Spleen (tissue), 11 donors: ENCODE results near the gene ARHGEF26. TPM values are rescaled to one million over a fixed set of nuclear protein-coding genes. Genes with fewer than 3 reads are reported as not detected.

Source experiments
- DNase-seq: peaks from one replicate; pipeline ENCODE4 v3.0.0-alpha.2; 2020
- H3K27ac ChIP-seq, 8 donors: fragments of 200-600 bp; sonication (generic) in 7 of 8; 1 replicate in 4 of 8; 2 replicates in 4 of 8; pipeline versions ENCODE4 v1.5.0 to v1.8.0; 2016 to 2021; ENCODE audit warnings: inconsistent platforms in 4 of 8, mild to moderate bottlenecking in 4 of 8, moderate library complexity in 1 of 8
- H3K27me3 ChIP-seq, 7 donors: fragments of 200-600 bp; sonication (generic) in 6 of 7; replicated peaks in 1 of 7; 1 replicate in 4 of 7; 2 replicates in 3 of 7; pipeline versions ENCODE4 v1.5.0 to v1.8.0; 2016 to 2021; ENCODE audit warnings: inconsistent platforms in 3 of 7, mild to moderate bottlenecking in 1 of 7
- H3K36me3 ChIP-seq, 6 donors: fragments of 200-600 bp; sonication (generic) in 5 of 6; 1 replicate in 4 of 6; 2 replicates in 2 of 6; pipeline versions ENCODE4 v1.5.0 to v1.8.0; 2016 to 2021; ENCODE audit warnings: inconsistent platforms in 2 of 6
- H3K4me1 ChIP-seq, 6 donors: fragments of 200-600 bp; sonication (generic) in 5 of 6; 1 replicate in 3 of 6; 2 replicates in 3 of 6; pipeline versions ENCODE4 v1.5.0 to v1.8.0; 2016 to 2021; ENCODE audit warnings: inconsistent platforms in 3 of 6
- H3K4me3 ChIP-seq, 8 donors: fragments of 200-600 bp; sonication (generic) in 7 of 8; 1 replicate in 4 of 8; 2 replicates in 4 of 8; pipeline versions ENCODE4 v1.5.0 to v1.8.0; 2016 to 2021; ENCODE audit warnings: inconsistent platforms in 4 of 8, mild to moderate bottlenecking in 4 of 8, moderate library complexity in 2 of 8
- H3K9me3 ChIP-seq, 8 donors: fragments of 200-600 bp; sonication (generic) in 7 of 8; 1 replicate in 4 of 8; 2 replicates in 4 of 8; pipeline versions ENCODE4 v1.5.0 to v1.8.0; 2016 to 2021; ENCODE audit warnings: inconsistent platforms in 4 of 8
- POLR2A ChIP-seq, 3 donors: fragments of 450-650 bp; IDR thresholded peaks; one replicate each; pipeline ENCODE4 v1.5.1; 2017; ENCODE audit warnings: antibody characterized with exemption in 3 of 3, mild to moderate bottlenecking in 1 of 3
- POLR2AphosphoS5 ChIP-seq, 3 donors: sonication (generic); formaldehyde crosslinking; IDR thresholded peaks; one replicate each; pipeline ENCODE4 v1.5.1; 2017; ENCODE audit warnings: antibody characterized with exemption in 3 of 3
- WGBS, 5 donors: extraction: QIAGEN DNeasy Blood & Tissue Kit in 3 of 5; methylation state at CpG; one replicate each; pipeline versions ENCODE4 v1.1.5 to v1.1.7; 2013 to 2018; 5-methylcytosine and 5-hydroxymethylcytosine counted together
- intact Hi-C: fragments of 100-400 bp; cut with DNase I; formaldehyde crosslinking; loops from one replicate; pipeline ENCODE4 v1.15.0; 2023; ENCODE audit warnings: low total_unique reads
- polyA plus RNA-seq, 3 donors: library from polyadenylated mRNA; stranded (reverse); fragments of 200-250 nt; gene quantifications; one replicate each; pipeline ENCODE4 v1.2.1, GENCODE V29; 2013
- total RNA-seq, 7 donors: library from RNA; depleted of rRNA in 3 of 7; stranded (reverse); fragments of >200 nt in 3 of 7; fragmentation: NEBNext Ultra II Directional in 4 of 7; extraction: Animal tissue kit (Norgen Biotek cat#: 25700) in 4 of 7; gene quantifications; one replicate each; pipeline versions ENCODE4 v1.1.0 to v1.2.1, GENCODE V29; 2016 to 2021
- TF ChIP-seq, protein P1 (sequence below), 11 experiments: fragments of 200-600 bp in 7 of 11; fragments of 450-650 bp in 4 of 11; sonication (generic) in 4 of 11; IDR thresholded peaks in 8 of 11; conservative IDR thresholded peaks in 3 of 11; 1 replicate in 7 of 11; 2 replicates in 4 of 11; pipeline versions ENCODE4 v1.4.0 to v1.8.0; 2016 to 2021; ENCODE audit warnings: antibody characterized with exemption in 11 of 11, inconsistent platforms in 4 of 11, mild to moderate bottlenecking in 1 of 11
- donor health status: healthy with polysubstance abuse.
- donor health status: DM: no; HTN: no; CAD: no; lungs with moderate emphysema.
- donor health status: DM: no; HTN: no; CAD: no.
- donor health status: Bipolar disorder and iron deficiency.
- donor health status: healthy.
- donor health status: DM: no; HTN: no; CAD: no.
- donor health status: DM: yes; HTN: yes; CAD: no.

Gene ARHGEF26
- total and polyA plus RNA-seq, 10 donors = 0.30 to 6.3 (median 1.1) TPM

DNA sequence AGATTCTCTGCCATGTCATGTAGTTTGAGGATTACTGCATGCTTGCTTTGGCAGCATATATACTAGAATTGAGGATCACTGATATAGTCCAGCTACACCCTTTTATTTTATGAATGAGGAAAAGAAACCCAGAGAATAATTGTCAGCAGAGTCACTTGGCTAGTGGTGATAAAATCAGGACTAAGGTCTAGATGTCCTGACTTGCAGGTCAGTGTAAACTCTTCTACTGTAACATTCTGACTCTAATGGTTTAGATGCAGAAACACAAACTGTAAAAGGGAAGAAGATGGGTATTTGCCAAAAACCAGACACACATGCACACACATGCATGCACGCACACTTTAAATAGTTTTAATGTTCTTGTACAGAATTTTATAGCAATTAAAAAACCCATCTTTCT is 97.5 kb downstream of the ARHGEF26 start:
- Histone ChIP-seq H3K9me3 (no peaks in the 10 kb centered on the region), H3K36me3 (no peaks in the 10 kb centered on the region), H3K27me3 (no peaks in the 10 kb centered on the region), H3K27ac (no peak overlapping the region), H3K4me1 (peaks cover 0 to 9% (median 0%) of the 10 kb centered on the region in 6 donors), H3K4me3 (no peak overlapping the region)
- 88 to 100% (median 97%) methylated on average over 1 of the region's 1 CpG for WGBS, 5 donors
- TF ChIP-seq POLR2AphosphoS5 (IDR thresholded peaks at IDR 0.05) = no peak
- TF ChIP-seq, protein P1, sequence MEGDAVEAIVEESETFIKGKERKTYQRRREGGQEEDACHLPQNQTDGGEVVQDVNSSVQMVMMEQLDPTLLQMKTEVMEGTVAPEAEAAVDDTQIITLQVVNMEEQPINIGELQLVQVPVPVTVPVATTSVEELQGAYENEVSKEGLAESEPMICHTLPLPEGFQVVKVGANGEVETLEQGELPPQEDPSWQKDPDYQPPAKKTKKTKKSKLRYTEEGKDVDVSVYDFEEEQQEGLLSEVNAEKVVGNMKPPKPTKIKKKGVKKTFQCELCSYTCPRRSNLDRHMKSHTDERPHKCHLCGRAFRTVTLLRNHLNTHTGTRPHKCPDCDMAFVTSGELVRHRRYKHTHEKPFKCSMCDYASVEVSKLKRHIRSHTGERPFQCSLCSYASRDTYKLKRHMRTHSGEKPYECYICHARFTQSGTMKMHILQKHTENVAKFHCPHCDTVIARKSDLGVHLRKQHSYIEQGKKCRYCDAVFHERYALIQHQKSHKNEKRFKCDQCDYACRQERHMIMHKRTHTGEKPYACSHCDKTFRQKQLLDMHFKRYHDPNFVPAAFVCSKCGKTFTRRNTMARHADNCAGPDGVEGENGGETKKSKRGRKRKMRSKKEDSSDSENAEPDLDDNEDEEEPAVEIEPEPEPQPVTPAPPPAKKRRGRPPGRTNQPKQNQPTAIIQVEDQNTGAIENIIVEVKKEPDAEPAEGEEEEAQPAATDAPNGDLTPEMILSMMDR (IDR thresholded peaks at IDR 0.05 in 8 of 11, conservative IDR thresholded peaks at IDR 0.05 in 3 of 11) = no peak
- no peak for TF ChIP-seq POLR2A (IDR thresholded peaks at IDR 0.05)
- no peak for DNase-seq
- intact Hi-C loops = no loop called here

DNA sequence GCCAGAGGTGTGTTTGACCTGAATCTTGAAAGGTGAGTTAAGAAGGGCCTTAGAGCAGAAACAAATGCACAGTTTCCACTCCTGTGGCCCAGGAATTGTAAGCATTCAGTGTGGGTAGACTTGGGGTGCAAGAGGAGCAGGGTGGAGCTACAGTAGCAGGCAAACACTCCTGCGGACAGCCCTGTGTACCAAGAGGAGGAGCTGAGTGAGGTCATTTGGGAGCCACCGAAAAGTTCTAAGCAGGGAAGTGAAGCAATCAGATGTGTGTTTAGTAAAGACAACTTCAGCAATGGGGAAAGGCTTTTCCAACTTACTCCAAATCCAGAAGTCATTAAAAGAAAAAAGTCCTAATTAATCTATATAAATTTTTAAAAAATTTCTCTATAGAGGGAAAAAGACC is 99.3 kb downstream of the ARHGEF26 start:
- DNase-seq = no peak
- Histone ChIP-seq H3K4me3 (no peak overlapping the region), H3K36me3 (no peaks in the 10 kb centered on the region), H3K27ac (no peak overlapping the region), H3K4me1 (peaks cover 0 to 17% (median 5%) of the 10 kb centered on the region in 6 donors), H3K9me3 (no peaks in the 10 kb centered on the region), H3K27me3 (no peaks in the 10 kb centered on the region)
- TF ChIP-seq POLR2A (IDR thresholded peaks at IDR 0.05) (no peak), POLR2AphosphoS5 (IDR thresholded peaks at IDR 0.05) (no peak)
- TF ChIP-seq, protein P1 (IDR thresholded peaks at IDR 0.05 in 8 of 11, conservative IDR thresholded peaks at IDR 0.05 in 3 of 11) = no peak
- 56 to 96% (median 76%) methylated on average over 2 of the region's 2 CpGs for WGBS, 5 donors
- intact Hi-C loops = no loop called here

DNA sequence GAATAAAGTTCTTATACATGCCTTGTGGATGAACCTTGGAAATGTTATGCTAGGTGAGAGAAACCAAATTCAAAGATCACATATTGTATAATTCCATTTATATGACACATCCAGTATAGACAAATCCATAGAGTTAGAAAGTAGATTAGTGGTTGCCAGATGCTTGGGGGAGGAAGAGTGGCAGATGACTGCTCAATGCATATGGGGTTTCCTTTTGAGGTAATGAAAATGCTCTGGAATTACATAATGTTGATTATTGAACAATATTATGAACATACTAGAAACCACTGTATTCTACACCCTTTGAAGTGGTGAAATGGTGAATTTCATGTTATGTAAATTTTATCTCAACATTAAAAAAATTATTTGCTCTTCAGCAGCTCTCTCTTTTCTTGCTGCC is 102.3 kb downstream of the ARHGEF26 start:
- Histone ChIP-seq H3K27me3 (no peaks in the 10 kb centered on the region), H3K27ac (no peak overlapping the region), H3K36me3 (no peaks in the 10 kb centered on the region), H3K4me1 (peaks cover 0 to 9% (median 2%) of the 10 kb centered on the region in 6 donors), H3K9me3 (no peaks in the 10 kb centered on the region), H3K4me3 (no peak overlapping the region)
- intact Hi-C loops = no loop called here
- no peak for DNase-seq
- TF ChIP-seq POLR2A (IDR thresholded peaks at IDR 0.05) (no peak), POLR2AphosphoS5 (IDR thresholded peaks at IDR 0.05) (no peak)
- TF ChIP-seq, protein P1 (IDR thresholded peaks at IDR 0.05 in 8 of 11, conservative IDR thresholded peaks at IDR 0.05 in 3 of 11) = no peak

DNA sequence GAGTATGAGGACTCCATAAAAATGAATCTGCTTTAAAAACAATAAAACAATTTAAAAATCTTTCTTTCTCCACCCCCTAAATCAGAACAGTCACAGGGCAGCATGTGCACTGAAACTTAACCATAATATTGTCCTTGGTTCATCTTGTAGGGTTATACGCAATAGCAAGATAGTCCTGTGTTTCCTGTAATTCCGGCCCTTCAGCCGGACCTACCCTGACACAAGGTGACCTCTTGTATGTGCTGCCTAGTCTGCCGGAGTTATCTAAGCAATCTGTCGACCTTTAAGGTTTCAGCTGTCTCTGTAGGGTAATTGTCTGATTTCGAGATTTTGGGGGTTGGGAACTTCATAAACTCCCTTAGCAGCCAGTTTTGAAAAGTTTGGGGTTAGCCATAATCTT is 103.2 kb downstream of the ARHGEF26 start:
- no peaks in the 10 kb centered on the region for H3K27me3 ChIP-seq
- no peaks in the 10 kb centered on the region for H3K36me3 ChIP-seq
- H3K27ac ChIP-seq = no peak overlapping the region
- intact Hi-C loops = no loop called here
- no peaks in the 10 kb centered on the region for H3K9me3 ChIP-seq
- DNase-seq = no peak
- H3K4me1 ChIP-seq = peaks cover 0 to 9% (median 2%) of the 10 kb centered on the region in 6 donors
- WGBS, 5 donors = 49 to 68% (median 54%) methylated on average over 6 of the region's 6 CpGs
- TF ChIP-seq, protein P1 (IDR thresholded peaks at IDR 0.05 in 8 of 11, conservative IDR thresholded peaks at IDR 0.05 in 3 of 11) = no peak
- TF ChIP-seq POLR2A (IDR thresholded peaks at IDR 0.05) (no peak), POLR2AphosphoS5 (IDR thresholded peaks at IDR 0.05) (no peak)
- H3K4me3 ChIP-seq = no peak overlapping the region
